IMR-90 (cell line): ENCODE results near the gene MPP4.

Experiments used
- BHLHE40 ChIP-seq: fragments of 150-350 bp; IDR thresholded peaks from 2 replicates; pipeline ENCODE4 v1.6.1; 2016; ENCODE audit warnings: mild to moderate bottlenecking, low read depth, low read length
- CEBPB ChIP-seq: IDR thresholded peaks from 2 replicates; pipeline ENCODE4 v1.6.1; 2012; ENCODE audit warnings: low read depth, low read length, improper control_type of control experiment
- CTCF ChIP-seq: conservative IDR thresholded peaks from 2 replicates; pipeline ENCODE4 v1.5.1; 2012; ENCODE audit warnings: mild to moderate bottlenecking, low read depth, low read length, improper control_type of control experiment
- ELK1 ChIP-seq: fragments of 150-350 bp; IDR thresholded peaks from 2 replicates; pipeline ENCODE4 v1.6.1; 2016; ENCODE audit warnings: low read depth, mild to moderate bottlenecking, low read length, moderate library complexity, borderline replicate concordance
- POLR2A ChIP-seq: IDR thresholded peaks from 2 replicates; pipeline ENCODE4 v1.6.1; 2012; ENCODE audit warnings: mild to moderate bottlenecking, low read depth, low read length
- RAD21 ChIP-seq: IDR thresholded peaks from 2 replicates; pipeline ENCODE4 v1.6.1; 2012; ENCODE audit warnings: low read length, improper control_type of control experiment

- TF ChIP-seq CTCF (no peak), CEBPB (no peak), BHLHE40 (no peak), POLR2A (no peak), ELK1 (no peak), RAD21 (no peak)
Measured at GRCh38 chr2:201664334-201664733, 34.1 kb downstream of the MPP4 start.
